ENCODE results near the gene FMN1.

FMN1 gene

DNA sequence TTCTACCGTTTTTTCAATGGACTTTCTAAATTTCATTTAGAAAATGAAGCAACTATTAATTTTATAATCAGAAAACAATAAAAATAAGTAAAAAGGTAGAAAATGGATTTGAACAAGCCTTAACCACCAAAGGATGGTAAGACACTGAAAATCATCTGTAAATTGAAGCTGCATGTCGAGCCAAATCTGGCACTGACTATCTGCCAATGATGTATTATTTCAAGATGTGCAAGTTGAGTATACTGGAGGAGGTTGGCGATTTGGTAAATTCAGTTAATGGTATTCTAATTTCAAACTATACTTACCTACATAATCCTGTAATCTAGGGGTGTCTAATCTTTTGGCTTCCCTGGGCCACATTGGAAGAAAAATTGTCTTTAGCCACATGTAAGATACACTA is 93.5 kb downstream of the FMN1 start:
- Histone ChIP-seq H3K27ac (no peak overlapping the region), H3K27me3 (no peaks in the 10 kb centered on the region), H3K36me3 (no peaks in the 10 kb centered on the region), H3K9me3 (no peaks in the 10 kb centered on the region), H3K4me3 (no peak overlapping the region), H3K4me1 (no peaks in the 10 kb centered on the region)
- DNase-seq, result no peak
- TF ChIP-seq, protein P1, sequence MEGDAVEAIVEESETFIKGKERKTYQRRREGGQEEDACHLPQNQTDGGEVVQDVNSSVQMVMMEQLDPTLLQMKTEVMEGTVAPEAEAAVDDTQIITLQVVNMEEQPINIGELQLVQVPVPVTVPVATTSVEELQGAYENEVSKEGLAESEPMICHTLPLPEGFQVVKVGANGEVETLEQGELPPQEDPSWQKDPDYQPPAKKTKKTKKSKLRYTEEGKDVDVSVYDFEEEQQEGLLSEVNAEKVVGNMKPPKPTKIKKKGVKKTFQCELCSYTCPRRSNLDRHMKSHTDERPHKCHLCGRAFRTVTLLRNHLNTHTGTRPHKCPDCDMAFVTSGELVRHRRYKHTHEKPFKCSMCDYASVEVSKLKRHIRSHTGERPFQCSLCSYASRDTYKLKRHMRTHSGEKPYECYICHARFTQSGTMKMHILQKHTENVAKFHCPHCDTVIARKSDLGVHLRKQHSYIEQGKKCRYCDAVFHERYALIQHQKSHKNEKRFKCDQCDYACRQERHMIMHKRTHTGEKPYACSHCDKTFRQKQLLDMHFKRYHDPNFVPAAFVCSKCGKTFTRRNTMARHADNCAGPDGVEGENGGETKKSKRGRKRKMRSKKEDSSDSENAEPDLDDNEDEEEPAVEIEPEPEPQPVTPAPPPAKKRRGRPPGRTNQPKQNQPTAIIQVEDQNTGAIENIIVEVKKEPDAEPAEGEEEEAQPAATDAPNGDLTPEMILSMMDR (IDR thresholded peaks at IDR 0.05), result no peak
- intact Hi-C loops (cut with DNase I; ENCODE audit: low total_unique reads), result no loop called here

GRCh38 chr15:33100314-33100713 is 94.2 kb downstream of the FMN1 start:
- TF ChIP-seq, protein P1 (IDR thresholded peaks at IDR 0.05), result no peak
- H3K4me3 ChIP-seq, result no peak overlapping the region
- H3K9me3 ChIP-seq, result no peaks in the 10 kb centered on the region
- H3K36me3 ChIP-seq, result no peaks in the 10 kb centered on the region
- H3K27ac ChIP-seq, result no peak overlapping the region
- intact Hi-C loops (cut with DNase I; ENCODE audit: low total_unique reads), result no loop called here
- DNase-seq, result no peak
- H3K27me3 ChIP-seq, result no peaks in the 10 kb centered on the region
- H3K4me1 ChIP-seq, result no peaks in the 10 kb centered on the region

- TF ChIP-seq, protein P1 (IDR thresholded peaks at IDR 0.05), result no peak
- Histone ChIP-seq H3K27me3 (no peaks in the 10 kb centered on the region), H3K27ac (no peak overlapping the region), H3K4me3 (no peak overlapping the region), H3K36me3 (no peaks in the 10 kb centered on the region), H3K4me1 (no peaks in the 10 kb centered on the region), H3K9me3 (no peaks in the 10 kb centered on the region)
- no peak for DNase-seq
- intact Hi-C loops (cut with DNase I; ENCODE audit: low total_unique reads), result no loop called here
These were observed 94.8 kb downstream of the FMN1 start for GRCh38 chr15:33099739-33100138.

- Histone ChIP-seq H3K4me3 (no peak overlapping the region), H3K27me3 (no peaks in the 10 kb centered on the region), H3K4me1 (no peaks in the 10 kb centered on the region), H3K9me3 (no peaks in the 10 kb centered on the region), H3K27ac (no peak overlapping the region), H3K36me3 (no peaks in the 10 kb centered on the region)
- no peak for DNase-seq
- TF ChIP-seq, protein P1 (IDR thresholded peaks at IDR 0.05), result no peak
- intact Hi-C loops (cut with DNase I; ENCODE audit: low total_unique reads), result no loop called here
These were observed 95.3 kb downstream of the FMN1 start for GRCh38 chr15:33099213-33099612.

GRCh38 chr15:33098094-33099058 is 96.1 kb downstream of the FMN1 start:
- no peaks in the 10 kb centered on the region for H3K4me1 ChIP-seq
- TF ChIP-seq, protein P1 (IDR thresholded peaks at IDR 0.05), result no peak
- H3K36me3 ChIP-seq, result no peaks in the 10 kb centered on the region
- no peak overlapping the region for H3K4me3 ChIP-seq
- no peak for DNase-seq
- H3K9me3 ChIP-seq, result no peaks in the 10 kb centered on the region
- intact Hi-C loops (cut with DNase I; ENCODE audit: low total_unique reads), result no loop called here
- no peak overlapping the region for H3K27ac ChIP-seq
- no peaks in the 10 kb centered on the region for H3K27me3 ChIP-seq
